ENCODE results near the gene FUCA2. TPM values are rescaled to one million over a fixed set of nuclear protein-coding genes. Genes with fewer than 3 reads are reported as not detected.

The FUCA2 gene
- total RNA-seq, 1 experiment from 2014 or later: 72.1 TPM

- Histone ChIP-seq H2AFZ (ENCODE audit: low read length) (no peak overlapping the region), H3K79me1 (ENCODE audit: insufficient read depth, low read depth, low read length, poor library complexity, severe bottlenecking) (no peaks in the 10 kb centered on the region), H3K4me1 (ENCODE audit: insufficient read depth, low read length) (no peaks in the 10 kb centered on the region), H3K14ac (ENCODE audit: insufficient read depth, low read length) (no peak overlapping the region), H4K20me1 (ENCODE audit: control insufficient read depth, insufficient read depth, insufficient read length) (no peaks in the 10 kb centered on the region), H3K23ac (ENCODE audit: insufficient read length, low read depth, low read length) (no peak overlapping the region), H3T11ph (ENCODE audit: low read length) (no peak overlapping the region), H3K4me2 (ENCODE audit: insufficient read depth, insufficient read length, low read length) (no peak overlapping the region), H3K27ac (ENCODE audit: insufficient read length, low read depth, low read length) (no peak overlapping the region), H3K9ac (ENCODE audit: extremely low read depth, insufficient read length, low read length) (no peak overlapping the region), H3K18ac (ENCODE audit: insufficient read length, low read depth, low read length) (no peak overlapping the region), H2BK5ac (ENCODE audit: insufficient read length, low read length) (no peak overlapping the region), H3K23me2 (ENCODE audit: insufficient read length, low read depth, low read length, poor library complexity, severe bottlenecking) (no peaks in the 10 kb centered on the region), H2BK15ac (ENCODE audit: low read depth, low read length) (no peak overlapping the region), H2BK20ac (ENCODE audit: low read depth, low read length, poor library complexity, severe bottlenecking) (no peak overlapping the region), H4K5ac (ENCODE audit: insufficient read length, low read depth, low read length) (no peak overlapping the region), H3K27me3 (ENCODE audit: insufficient read depth, low read length) (no peaks in the 10 kb centered on the region), H4K8ac (replicated peaks; ENCODE audit: insufficient read length, low read depth, low read length) (no peak overlapping the region), H4K91ac (ENCODE audit: insufficient read length, low read depth, low read length) (no peak overlapping the region), H2AK5ac (ENCODE audit: insufficient read length, low read length) (no peak overlapping the region), H3K79me2 (ENCODE audit: insufficient read depth, low read length) (no peaks in the 10 kb centered on the region), H2BK120ac (ENCODE audit: low read depth, low read length, poor library complexity, severe bottlenecking) (no peak overlapping the region), H2BK12ac (ENCODE audit: insufficient read length, low read depth, low read length) (no peak overlapping the region), H3K56ac (ENCODE audit: insufficient read length, low read depth, low read length) (no peak overlapping the region), H3K9me3 (ENCODE audit: control insufficient read depth, low read depth, low read length) (no peaks in the 10 kb centered on the region), H3K4ac (ENCODE audit: low read depth, low read length) (no peak overlapping the region)
- Mint-ChIP-seq H3K36me3 (ENCODE audit: insufficient read depth in 1 of 3, low read depth in 3 of 3) (peaks cover 9 to 71% (median 42%) of the 10 kb centered on the region in 3 experiments; a peak in 6 of 7 replicates), H3K27ac (no peak overlapping the region; a peak in 1 of 7 replicates), H3K9me3 (no peaks in the 10 kb centered on the region), H3K4me1 (no peaks in the 10 kb centered on the region), H3K27me3 (ENCODE audit: low read depth) (no peaks in the 10 kb centered on the region), H3K4me3 (no peak overlapping the region)
- DNase-seq: no peak
- TF ChIP-seq CTCF (conservative IDR thresholded peaks at IDR 0.05): no peak
- WGBS (ENCODE audit: extremely low coverage, insufficient read length, low lambda C conversion rate): no CpG with 5 or more reads among the region's 4 CpGs
Measured at GRCh38 chr6:143498428-143498827, 13.1 kb downstream of the FUCA2 start.
